Measurements from ENCODE around the gene CNTN6.

CNTN6 gene

DNA sequence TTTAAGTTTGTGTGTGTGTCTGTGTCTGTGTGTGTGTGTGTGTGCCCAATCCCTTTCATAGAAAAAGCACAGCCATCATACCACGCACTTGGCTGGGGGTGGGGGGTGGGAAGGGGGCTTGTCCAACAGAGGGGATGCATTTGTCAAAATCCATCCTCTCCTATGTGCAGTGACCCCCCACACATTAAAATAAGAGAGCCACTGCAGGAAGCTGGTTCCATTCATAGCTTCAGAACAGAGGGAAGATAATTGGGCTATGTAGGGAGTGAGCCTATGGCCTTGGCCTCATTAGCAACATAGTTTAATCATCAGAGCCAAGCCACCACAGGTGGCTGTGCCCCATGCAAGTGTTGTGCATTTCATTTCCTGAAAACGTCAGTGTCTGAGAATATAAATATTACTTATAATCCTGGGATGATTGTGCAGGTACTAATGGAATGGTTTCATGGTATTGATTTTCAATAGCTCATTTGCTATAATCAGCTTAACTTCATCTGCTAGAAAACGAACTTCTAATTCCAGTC, 330.8 kb downstream of the CNTN6 start:
- no peak for DNase-seq (ENCODE audit: low read depth)

DNA sequence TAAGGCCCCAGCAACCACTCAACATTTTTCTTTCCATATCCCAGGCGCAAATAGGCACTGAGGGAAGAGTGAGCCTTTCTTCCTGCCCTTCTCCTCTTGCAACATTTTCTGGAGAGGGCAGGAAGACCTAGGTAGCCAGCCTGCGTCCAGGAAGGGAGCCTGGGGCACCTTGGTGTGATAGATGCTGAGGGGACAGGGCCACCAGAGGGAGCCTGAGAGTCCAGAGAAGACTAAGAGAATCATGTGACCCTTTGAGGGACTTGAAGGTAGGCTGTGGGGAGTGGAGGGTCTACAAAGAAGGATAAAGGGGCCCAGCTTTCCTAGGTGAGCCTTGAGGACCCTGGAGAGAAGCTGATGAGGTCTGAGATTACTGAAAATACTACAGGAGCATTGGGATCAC, 346.6 kb downstream of the CNTN6 start:
- DNase-seq (ENCODE audit: low read depth) = no peak

DNA sequence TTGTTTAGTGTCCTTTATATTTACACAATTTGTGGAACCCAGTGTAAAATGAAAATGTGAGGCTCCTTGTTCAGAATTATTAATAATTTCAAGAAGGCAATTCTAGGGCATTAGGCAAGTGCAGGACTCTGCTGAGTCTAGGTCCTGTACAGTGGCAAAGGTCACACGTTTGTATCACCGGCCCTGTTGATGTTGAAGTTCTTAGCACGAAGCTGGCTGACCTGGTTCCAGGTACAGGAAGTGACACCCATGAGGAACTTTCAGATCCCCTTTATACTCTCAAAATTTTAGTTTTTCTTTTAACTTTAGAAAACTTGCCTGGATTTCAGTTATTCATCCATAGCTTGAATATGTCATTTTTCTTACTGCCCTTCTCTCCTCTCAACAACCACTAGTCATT, 349.4 kb downstream of the CNTN6 start:
- DNase-seq (ENCODE audit: low read depth) = no peak

DNA sequence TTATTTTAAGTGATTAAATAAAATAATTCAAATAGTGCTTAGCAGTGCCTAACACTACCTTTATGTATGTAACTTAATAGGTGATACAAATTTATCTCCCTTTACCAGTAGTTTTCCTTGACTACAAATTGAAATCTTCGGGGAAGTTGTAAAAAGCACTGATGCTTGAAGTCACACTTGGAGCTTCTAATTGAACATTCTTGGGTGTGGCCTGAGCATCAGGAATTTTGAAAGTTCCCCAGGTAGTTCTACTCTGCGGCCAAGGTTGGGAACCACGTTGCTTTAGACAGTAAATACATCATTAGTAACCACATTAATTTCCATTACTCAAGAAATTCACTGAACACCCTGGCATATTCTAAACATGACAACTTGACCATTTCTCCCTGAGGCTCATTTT, 351.4 kb downstream of the CNTN6 start:
- DNase-seq (ENCODE audit: low read depth) = no peak

DNA sequence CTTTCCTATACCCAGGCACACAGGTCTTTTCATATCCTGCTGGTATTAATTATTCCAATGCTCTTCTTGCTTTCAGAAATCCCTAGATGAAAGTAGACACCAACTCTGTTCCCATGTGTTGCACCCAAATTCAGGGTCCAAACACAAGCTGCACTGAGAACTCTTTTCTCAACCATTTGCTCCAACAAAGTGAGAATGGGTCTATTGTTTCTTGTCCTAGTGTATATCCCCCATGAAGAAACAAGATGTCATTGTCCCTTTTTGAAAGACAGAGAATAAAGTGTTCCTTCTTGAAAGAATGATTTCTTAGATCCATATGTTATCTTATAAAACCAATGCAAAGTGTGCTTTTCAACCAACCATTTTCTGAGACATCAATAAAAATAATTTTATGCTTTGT, 353.7 kb downstream of the CNTN6 start:
- no peak for DNase-seq (ENCODE audit: low read depth)

DNA sequence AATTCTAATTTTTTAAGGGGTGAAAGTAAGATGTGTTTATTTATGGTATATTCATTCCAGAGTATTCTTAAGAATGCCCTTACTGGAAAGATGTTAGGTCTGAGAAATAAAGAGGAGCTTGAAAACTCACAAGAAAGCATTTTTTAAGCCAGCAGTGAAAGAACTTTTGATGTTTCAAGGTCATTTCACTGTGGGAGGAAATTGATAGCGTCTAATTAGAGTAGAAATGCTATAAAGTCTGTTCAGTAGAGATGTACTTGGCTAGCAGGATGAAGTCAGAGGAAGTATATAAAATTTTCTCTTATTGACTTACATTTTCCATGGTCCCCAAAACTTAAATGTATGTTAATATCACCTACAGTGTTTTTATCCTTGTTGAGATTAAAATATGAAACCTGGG, 354.6 kb downstream of the CNTN6 start:
- DNase-seq (ENCODE audit: low read depth) = no peak

DNA sequence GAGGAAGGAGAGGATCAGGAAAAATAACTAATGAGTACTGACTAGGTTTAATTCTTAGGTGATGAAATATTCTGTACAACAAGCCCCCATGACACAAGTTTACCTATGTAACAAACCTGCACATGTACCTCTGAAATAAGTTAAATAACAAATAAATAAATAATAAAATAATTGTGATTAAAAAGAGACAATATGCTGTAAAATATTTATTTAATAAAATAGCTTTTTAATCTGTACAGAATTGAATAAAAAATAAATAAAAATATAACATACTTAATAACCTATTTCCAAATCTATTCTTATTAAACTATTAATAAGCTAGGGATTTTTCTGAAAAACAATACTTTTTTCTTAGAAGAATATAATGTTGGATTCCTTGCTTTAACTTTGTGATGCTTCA, 355.6 kb downstream of the CNTN6 start:
- no peak for DNase-seq (ENCODE audit: low read depth)
